Ammon's horn (tissue), 1 donor: Measurements from ENCODE around the gene SMIM23.
"Not testable (repeated sequence)": the region's sequence is repeated elsewhere in the genome, so short reads cannot be mapped to it uniquely, and the experiment has no call there.

ENCODE experiments used
- DNase-seq: peaks from one replicate; pipeline ENCODE4 v3.0.0-alpha.2; 2016; ENCODE audit warnings: low spot score

SMIM23 gene

DNA sequence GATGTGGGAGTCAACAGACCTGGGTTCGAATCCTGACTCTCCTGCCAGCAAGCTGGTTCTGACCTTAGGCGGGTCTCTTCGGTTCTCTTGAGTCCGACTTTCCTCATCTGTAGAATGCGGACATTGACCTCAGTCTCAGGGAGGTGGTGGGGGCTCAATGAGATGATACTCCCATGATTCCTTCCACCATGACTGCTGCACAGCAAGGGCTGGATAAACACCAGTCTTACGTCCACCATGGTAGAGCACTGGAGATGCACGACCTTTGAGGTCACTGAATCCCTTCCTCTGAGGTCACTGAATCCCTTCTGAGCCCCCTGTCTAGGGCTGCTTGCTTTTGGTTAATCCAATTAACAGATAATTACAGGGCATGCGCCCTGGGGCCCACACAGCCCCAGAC is 12.5 kb upstream of the SMIM23 start:
- no peak for DNase-seq

DNA sequence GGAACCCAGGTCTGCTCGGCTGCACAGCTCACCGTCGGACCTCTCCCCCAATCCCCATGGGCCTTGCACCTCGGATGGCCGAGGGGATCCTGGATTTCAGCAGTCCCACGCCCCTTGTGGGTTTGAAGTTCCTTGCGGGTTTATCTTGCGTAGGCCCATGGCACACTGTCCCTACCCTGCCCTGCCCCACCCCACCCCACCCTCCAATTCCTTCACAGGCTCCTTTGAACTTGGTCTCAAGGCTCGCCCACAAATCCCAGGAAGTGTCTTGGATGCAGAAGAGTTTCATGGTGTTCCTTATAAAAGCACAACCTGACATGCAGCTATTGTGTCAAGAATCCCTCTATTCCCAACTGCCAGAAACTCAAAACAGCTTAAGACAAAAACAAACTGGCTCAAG is 11.2 kb upstream of the SMIM23 start:
- DNase-seq, result no peak

DNA sequence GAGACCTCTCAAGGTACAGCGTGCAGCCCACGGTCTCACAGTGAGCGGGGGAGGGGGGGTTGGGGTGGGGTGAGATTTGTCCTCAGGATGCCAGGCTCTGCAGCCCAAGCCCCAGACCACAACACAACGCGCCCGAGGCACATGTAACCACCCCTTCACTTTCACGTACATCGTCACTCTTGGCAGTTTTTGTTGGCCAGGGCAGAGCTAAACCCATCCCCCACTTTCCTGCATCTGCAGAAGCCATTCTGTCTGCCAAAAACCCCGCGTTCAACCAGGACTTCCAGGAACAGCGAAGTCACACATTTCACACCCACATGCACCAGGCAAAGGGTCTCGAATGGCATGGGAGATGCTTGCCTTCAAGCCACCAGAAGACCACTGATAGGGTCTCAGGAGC is 9.4 kb upstream of the SMIM23 start:
- DNase-seq, result no peak

DNA sequence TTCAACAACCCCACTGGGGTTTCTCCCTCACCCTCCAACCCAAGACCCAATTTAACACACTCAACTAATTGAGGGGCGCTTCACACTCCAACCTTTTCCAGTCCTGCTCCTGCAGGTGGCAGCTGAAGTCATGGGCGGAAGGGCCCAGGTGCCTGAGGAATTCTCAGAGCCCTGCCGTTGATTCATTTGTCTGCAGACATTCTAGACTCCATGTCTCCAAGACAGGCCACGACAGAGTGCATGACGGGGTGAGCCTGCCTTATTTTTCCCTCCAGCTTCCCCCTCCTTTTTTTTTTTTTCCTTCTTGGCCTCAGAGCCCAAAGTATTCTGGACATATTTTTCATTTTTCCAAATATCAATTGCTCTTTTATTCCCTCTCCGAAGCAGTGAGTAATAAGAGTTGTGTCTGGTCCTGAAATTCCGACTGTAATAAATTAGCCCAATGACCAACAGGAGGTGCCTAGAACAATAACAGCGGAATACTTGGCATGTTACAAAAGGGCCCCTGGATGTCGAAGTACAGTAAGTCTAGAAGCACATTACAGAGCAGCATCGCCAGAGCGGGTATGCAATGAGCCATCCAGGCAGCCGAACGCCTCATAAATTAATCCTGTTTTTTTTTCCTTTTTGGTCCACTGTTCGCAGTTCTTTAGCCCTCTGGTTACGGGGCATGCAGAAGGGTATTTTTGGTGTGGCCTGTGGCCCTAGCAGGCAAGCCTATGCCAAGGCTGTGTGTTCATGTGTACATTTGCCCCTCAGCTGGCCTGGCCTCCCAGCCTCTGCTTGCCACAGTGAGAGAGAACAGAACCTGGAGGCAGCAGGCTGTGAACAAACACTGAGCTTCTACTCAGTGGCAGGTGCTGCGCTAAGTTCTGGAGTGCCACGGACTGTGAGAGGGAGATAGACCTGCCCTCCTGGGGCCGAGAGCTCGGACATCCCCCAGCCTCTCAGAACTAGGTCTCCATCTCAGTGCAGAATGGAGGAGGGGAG is 8.6 kb upstream of the SMIM23 start:
- no peak for DNase-seq

DNA sequence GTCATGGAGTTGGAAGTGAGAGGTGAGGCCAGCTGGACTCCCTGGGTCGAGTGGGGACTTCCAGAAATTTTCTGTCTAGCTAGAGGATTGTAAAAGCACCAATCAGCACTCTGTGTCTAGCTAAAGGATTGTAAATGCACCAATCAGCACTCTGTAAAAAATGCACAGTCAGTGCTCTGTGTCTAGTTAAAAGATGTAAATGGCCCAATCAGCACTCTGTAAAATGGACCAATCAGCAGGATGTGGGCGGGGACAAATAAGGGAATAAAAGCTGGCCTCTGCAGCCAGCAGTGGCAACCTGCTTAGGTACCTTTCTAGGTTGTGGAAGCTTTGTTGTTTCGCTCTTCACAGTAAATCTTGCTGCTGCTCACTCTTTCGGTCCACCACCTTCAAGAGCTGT is 3.9 kb upstream of the SMIM23 start:
- DNase-seq, result not testable (repeated sequence)

DNA sequence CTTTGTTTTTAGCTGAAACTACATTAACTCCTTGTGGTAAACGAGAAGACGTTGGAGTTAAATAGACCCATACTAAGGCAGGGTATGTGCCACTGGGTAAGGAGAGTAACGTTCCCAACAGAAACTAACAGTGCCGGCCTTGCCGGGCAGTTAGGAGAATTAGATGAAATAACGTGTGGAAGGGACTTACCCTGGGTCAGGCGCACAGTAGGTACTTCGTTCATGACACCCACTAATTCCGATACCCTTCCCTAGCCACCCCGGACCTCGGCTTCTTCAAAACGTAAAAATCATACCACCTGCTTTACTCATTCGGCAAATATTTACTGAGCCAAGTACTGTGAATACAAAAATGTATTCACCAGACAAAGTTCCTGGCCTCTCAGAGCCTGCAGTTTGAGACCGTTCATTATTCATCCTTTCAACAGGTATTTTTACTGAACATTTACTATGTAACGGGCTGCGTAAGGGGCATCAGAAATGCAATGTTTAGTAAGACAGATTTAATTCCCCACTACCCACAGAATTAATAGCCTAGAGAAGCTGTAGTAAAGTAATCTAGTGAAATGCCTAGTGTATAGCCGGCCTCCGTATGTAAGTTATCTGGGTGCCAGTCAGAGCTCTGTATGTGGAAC is 3.2 kb upstream of the SMIM23 start:
- no peak for DNase-seq

DNA sequence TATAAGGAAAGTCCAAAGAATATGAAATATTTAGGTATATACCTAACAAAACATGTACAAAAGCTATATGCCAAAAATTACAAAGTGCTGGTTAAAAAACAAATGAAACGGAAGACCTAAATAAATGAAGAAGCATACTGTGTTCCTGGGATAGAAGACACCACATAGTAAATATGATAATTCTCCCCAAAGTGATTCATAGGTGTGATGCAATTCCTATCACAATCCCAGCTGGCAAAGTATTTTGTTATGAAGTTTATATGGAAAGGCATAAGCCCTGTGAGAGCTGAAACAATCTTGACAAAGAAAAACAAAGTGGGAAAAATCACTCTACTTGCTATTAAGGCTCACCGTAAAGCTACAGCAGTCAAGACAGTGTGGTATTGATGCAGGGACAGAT is 2.6 kb upstream of the SMIM23 start:
- peak; percentile 5 for DNase-seq

DNA sequence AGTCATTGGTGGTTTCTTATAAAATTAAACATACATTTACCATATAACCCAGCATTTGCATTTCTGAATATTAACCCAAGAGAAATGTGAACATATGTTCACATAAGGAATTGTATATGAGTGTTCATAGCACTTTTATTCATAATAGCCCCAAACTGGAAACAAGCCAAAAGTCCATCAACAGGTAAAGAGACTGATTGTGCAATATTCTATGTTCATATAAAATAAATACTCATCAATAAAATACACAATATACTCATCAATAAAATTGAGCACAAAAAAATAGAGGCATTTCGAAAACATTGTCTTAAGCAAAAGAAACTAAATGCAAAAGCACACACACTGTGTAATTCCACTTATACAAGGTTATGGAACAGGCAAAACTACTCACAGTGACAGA is 3.7 kb downstream of the SMIM23 start:
- DNase-seq, result no peak

DNA sequence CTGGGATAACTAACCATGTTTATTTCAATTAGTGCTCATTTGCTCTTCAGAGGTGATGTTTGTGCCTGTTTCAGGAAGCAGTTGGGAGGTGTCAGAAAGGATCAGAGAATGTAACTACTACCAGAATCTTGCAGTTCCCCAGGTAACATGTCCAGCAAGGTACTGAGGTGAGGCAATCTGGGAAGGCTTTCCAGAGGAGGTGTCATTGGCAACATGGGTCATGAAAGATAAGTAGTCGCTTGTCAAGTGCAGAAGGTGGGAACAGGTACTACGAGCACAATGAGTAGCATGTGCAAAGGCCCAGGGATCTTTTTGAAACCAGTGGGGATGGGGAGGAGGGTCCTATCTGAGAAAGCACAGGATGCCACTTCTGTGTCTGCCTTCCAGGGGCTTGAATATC is 4.8 kb downstream of the SMIM23 start:
- DNase-seq, result no peak

DNA sequence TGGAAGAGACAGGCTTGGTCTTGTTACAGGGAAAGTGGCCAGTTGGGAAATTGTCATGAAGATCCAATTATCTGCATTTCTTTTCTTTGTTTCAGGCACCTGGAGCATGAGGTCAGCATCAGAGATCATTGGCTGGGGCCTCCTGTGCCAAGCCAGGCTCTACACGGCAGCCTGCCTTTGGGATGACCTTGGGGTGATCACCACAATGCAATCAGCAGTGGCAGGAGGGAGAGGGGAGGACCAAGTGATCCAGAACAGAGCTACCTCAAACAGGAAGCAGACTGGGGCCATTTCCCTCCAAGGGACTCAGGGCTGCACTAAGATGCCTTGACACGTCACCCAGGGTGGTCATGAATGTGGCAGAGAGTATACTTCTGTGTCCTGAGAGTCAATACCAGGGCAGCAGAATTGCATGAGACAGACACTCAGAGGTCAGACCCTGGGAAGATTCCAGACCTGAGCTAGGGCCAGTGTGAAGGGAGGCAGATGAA is 8.9 kb downstream of the SMIM23 start:
- DNase-seq, result no peak

DNA sequence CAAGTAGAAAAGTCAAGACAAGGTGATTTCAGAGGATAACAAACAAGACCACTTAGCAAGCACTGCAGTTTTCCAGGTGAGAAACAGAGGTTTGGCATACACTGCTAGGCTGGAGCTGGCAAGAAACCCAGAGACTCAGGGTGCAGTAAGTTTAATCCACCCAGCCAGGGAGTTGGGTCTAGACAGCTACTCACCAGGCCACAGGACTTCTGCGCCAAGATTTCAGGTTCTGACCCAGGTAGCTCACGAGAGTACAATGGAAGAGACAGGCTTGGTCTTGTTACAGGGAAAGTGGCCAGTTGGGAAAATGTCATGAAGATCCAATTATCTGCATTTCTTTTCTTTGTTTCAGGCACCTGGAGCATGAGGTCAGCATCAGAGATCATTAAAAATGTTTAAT is 9.8 kb downstream of the SMIM23 start:
- DNase-seq, result no peak

DNA sequence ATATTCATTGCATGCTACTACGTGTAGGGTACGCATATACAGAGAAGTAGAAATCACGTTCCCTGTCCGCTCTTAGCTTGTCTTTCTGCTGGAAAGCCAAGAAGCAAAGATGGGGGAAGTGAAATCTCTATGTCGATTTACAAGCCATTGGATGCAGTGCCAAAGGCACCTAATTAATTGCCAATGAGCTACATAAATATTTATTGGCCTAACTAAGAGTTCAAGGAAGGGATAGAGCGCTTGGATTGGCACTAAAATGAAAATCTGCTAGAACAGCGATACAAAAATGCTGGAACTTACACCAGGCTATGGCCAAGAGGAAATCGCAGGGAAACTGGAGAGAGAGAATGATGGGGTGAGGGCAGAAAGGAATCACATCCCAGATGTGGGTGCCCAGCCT is 10.8 kb downstream of the SMIM23 start:
- DNase-seq, result no peak

DNA sequence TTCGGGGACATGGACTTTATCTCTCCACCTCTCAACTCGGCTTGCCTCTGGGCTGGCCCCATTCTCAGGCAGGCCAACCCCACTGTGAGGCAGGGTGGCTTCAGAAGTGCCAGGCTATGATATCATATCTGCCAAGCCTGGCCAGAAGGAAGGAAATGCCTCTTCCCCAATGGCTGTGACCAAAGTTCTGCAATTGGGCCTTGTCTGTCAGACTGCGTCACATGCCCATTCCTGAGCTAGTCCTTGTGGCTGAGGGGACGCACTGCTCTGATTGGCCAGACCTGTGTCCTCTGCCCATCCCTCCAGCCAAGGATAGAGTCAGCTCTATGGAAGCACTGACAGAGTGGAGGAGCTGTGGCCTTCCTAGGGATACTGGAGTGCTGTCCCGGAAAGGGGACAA is 11.9 kb downstream of the SMIM23 start:
- no peak for DNase-seq

DNA sequence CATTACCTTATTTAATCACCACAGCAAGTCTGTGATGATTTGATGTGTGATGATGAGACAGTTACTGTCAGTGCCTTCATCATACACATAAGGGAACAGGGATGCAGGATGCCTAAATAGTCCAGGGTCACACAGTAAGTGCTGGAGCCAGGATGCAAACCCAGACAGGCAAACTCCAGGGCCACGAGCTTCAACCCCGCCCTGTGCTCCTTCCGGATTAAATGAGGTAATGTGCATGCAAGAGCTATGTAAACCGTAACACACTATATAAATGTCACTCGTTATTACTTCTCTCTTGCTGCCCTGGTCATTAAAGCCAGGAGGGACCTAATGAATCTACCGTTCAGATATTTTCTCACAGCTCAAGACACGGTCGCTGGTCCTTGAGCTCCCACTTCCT is 12.8 kb downstream of the SMIM23 start:
- no peak for DNase-seq

DNA sequence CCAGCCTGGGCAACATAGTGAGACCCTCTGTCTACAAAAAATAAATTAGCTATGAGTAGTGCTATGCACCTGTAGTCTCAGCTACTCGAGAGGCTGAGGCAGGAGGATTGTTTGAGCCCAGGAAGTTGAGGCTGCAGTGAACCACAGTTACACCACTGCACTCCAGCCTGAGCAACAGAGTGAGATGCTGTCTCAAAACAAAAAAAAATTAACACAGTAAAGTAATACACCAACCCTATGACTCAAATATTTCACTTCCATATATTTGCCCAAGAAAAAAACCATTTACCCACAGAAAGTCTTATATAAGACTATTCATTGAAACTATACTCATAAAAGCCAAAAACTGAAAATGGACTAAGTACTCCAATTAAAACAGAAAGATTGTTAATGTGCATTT is 16.2 kb downstream of the SMIM23 start:
- no peak for DNase-seq

DNA sequence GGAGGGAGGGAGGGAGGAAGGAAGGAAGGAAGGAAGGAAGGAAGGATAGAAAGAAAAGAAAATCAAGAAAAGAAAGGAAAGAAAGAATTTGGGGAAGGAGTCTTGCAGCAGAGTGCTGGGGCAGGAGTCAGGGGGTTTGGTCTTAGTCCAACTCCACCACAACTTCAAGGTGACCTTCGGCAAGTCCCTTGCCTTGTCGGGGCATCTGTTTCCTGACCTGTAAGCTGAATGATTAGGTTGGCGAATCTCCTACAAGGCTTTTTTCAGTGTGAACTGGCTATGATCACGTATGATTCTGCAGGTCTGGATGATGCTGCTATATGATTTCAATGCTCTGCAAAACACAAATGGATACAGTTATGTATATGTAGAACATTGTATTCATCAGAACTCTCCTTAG is 20.1 kb downstream of the SMIM23 start:
- DNase-seq, result no peak

DNA sequence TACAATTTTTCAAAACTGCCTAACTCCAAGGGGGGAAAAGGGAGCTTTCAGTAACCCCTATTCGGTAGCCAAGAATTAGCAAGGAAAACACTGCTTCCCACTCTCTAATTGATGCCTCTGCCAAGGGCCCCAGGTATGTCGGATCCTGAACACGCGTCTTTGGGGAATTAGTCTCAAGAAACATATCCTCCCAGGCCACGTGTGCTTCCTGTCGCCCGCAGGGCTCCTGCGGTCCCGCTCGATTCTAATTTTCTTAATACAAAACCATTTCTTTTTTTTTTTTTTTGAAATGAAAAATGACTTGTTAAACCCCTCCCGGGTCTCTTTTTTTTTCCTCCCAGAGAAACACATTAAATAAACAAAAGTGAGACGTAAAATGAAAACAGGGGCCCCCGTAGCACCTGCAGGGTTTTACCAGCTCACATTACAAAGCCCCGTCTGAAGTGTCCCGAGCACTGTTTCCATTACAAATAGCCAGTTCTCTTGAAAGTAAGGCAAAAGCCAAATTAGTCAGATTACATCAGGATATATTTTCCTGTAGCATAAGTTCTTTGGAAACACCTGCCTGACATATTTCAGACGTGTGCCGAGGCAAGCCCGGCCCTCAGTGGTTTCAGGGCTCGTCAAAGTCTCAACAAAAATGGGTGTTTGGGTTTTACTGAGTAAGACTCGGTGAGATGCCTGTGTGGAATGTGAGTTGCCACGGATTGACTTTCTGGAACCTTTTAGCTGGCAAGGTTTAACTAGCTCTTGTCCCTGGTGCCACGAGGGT is 21.5 kb downstream of the SMIM23 start:
- no peak for DNase-seq

DNA sequence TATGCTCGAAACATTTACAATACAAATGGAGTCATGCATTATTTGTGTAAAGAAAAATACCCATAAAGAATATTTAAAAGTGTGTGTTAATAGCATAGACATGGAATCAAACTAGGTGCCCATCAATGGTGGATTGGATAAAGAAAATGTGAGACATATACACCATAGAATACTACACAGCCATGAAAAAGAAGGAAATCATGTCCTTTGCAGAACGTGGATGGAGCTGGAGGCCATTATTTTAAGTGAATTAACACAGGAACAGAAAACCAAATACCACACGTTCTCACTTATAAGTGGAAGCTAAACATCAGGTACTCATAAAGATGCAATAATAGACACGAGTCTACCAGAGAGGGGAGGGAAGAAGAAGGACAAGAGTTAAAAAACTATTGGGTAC is 22.8 kb downstream of the SMIM23 start:
- no peak for DNase-seq

DNA sequence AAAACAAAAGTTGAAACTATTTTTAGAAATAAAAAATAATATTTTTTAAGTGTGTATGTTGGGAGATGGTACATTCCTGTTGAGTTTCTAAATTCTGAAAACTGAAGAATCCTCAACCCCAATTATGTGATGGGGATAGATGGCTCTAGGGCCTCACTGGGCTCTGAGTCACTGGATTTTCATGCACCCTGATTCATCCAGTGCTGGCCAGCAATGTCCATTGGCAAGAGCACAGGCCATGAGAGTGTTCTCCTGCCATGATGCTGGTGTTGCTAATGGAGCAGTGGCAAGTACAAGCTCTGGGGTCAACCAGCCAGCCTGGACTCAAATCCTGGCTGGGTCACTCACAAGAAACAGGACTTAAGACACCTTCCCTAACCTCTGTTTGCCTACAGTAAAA is 23.3 kb downstream of the SMIM23 start:
- no peak for DNase-seq

DNA sequence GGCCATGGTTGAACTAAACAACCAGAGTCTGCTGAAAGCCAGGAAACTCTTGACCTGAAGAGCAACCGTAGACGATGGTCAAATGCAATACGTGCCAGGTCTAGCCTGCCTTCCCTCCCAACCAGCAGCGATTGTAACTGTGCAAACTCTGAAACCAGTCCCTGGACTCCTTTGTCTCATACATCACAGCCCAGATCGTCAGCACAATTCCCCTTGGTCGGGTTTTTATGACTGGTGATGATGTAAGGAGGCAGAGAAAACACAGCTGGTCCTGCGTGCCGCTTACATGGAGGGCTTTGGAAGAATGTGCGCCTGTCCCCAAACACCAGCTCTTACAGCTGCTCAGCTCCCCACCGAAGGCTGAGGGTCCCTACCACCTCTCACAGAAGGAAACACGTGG is 24.6 kb downstream of the SMIM23 start:
- no peak for DNase-seq

DNA sequence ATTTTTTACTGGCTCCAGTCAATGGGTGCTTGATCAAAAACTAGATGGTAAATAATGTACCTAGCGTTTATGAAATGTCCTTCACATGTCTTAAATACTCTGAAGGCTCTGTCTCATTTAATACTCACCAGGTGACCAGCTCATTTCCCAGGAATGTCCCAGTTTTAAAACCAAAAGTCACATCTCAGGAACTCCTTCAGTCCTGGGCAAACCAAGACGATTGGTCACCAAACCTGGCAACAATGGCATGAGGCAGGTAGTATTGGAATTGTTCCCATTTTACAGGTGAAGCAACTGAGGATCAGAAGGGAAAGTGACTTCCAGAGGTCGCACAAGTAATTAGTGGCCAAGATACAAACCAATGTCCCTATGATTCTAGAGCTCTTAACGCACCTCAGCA is 27.7 kb downstream of the SMIM23 start:
- no peak for DNase-seq

DNA sequence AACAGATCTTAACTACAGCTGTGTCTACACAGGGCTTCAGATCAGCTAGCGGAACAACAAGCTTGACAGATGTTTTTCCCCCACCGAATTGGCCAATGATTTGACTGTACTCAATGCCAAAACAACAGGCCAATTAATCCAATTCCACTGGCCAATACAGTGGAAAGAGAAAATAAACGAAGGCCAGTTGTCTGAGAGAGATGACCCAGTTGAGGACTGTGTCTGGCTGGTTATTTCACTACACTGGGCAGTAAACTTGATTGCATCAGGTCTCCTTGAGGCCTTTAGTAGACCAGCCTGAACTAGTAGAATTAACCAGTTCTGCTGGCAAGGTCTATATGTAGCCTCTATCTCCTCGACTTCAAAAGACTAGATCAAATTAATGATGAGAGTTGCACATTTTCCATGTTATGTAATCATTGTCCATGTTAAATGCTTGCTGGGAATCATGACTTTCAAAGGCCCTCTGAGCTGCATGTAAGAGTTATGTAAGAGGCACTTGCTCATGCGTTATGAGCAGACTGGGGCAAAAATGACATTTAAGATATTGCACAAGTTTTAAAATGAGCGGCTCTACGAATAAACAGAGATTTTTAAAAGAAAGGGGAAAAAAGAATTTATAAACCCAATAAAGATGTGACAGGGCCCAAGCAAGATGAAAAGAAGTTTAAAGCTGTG is 28.3 kb downstream of the SMIM23 start:
- no peak for DNase-seq
